Esophagus muscularis mucosa (tissue), 4 donors: Measurements from ENCODE around the gene STAT3. TPM values are rescaled to one million over a fixed set of nuclear protein-coding genes. Genes with fewer than 3 reads are reported as not detected.
"Not testable (repeated sequence)": the region's sequence is repeated elsewhere in the genome, so short reads cannot be mapped to it uniquely, and the experiment has no call there.

Source experiments
- DNase-seq: peaks from one replicate; pipeline ENCODE4 v3.0.0-alpha.2; 2017; ENCODE audit errors: extremely low spot score
- H3K27ac ChIP-seq, 4 donors: fragments of 200-600 bp; sonication (generic); replicated peaks in 1 of 4; 1 replicate in 3 of 4; 2 replicates in 1 of 4; pipeline ENCODE4 v1.5.1; 2016 to 2019; ENCODE audit warnings: mild to moderate bottlenecking in 1 of 4
- H3K27me3 ChIP-seq, 4 donors: fragments of 200-600 bp; sonication (generic); one replicate each; pipeline versions ENCODE4 v1.5.1 to v1.6.0; 2016 to 2019
- H3K36me3 ChIP-seq, 4 donors: fragments of 200-600 bp; sonication (generic); one replicate each; pipeline ENCODE4 v1.5.1; 2016 to 2019
- H3K4me1 ChIP-seq, 4 donors: fragments of 200-600 bp; sonication (generic); one replicate each; pipeline ENCODE4 v1.5.1; 2016 to 2019
- H3K4me3 ChIP-seq, 4 donors: fragments of 200-600 bp; sonication (generic); 1 replicate in 2 of 4; 2 replicates in 2 of 4; pipeline ENCODE4 v1.5.1; 2016 to 2019; ENCODE audit warnings: mild to moderate bottlenecking in 4 of 4, moderate library complexity in 1 of 4
- H3K9me3 ChIP-seq, 4 donors: fragments of 200-600 bp; sonication (generic); 1 replicate in 3 of 4; 2 replicates in 1 of 4; pipeline ENCODE4 v1.5.1; 2016 to 2019
- CTCF ChIP-seq, 3 experiments: fragments of 200-600 bp in 2 of 3; fragments of 450-650 bp in 1 of 3; sonication (generic) in 2 of 3; IDR thresholded peaks; one replicate each; pipeline ENCODE4 v1.5.1; 2017 to 2019; ENCODE audit warnings: antibody characterized with exemption in 3 of 3, mild to moderate bottlenecking in 2 of 3, moderate library complexity in 1 of 3
- EP300 ChIP-seq: sonication (generic); formaldehyde crosslinking; IDR thresholded peaks from one replicate; pipeline ENCODE4 v1.6.1; 2017; ENCODE audit warnings: antibody characterized with exemption
- POLR2A ChIP-seq: fragments of 450-650 bp; IDR thresholded peaks from one replicate; pipeline ENCODE4 v1.6.1; 2017; ENCODE audit warnings: antibody characterized with exemption, moderate library complexity, mild to moderate bottlenecking, low read depth
- POLR2AphosphoS5 ChIP-seq, 2 donors: sonication (generic); formaldehyde crosslinking; IDR thresholded peaks; one replicate each; pipeline ENCODE4 v1.6.1; 2017; ENCODE audit warnings: antibody characterized with exemption in 2 of 2
- WGBS: methylation state at CpG from one replicate; pipeline ENCODE4 v1.1.5; 2018; 5-methylcytosine and 5-hydroxymethylcytosine counted together
- intact Hi-C: fragments of 100-400 bp; cut with DNase I; formaldehyde crosslinking; loops from one replicate; pipeline ENCODE4 v1.15.1; 2023
- total RNA-seq, 4 donors: library from RNA; depleted of rRNA; stranded (reverse); fragments of >200 nt; gene quantifications; one replicate each; pipeline versions ENCODE4 v1.1.0 to v1.2.1, GENCODE V29; 2016

Gene STAT3
- total RNA-seq, 4 donors from 2014 or later, result 137 to 260 (median 211) TPM

- H3K27me3 ChIP-seq, result no peaks in the 10 kb centered on the region
- peak overlapping the region; percentile 97 to 100 (median 100) for H3K27ac ChIP-seq
- intact Hi-C loops, result loop anchor here (5.0 kb wide), 1 partner anchor 35 kb away; the partner anchor contains the start of gene ATP6V0A1
- H3K9me3 ChIP-seq, result no peaks in the 10 kb centered on the region
- TF ChIP-seq POLR2AphosphoS5 (IDR thresholded peaks at IDR 0.05) (no peak), CTCF (IDR thresholded peaks at IDR 0.05) (no peak), EP300 (no peak), POLR2A (no peak)
- no peaks in the 10 kb centered on the region for H3K36me3 ChIP-seq
- H3K4me3 ChIP-seq, result peak overlapping the region; percentile 83 to 99 (median 96)
- no peak for DNase-seq
- H3K4me1 ChIP-seq, result peaks cover 46 to 62% (median 60%) of the 10 kb centered on the region in 4 donors
- no CpG with 5 or more reads among the region's 44 CpGs for WGBS
Observed at GRCh38 chr17:42422412-42422957, 34.2 kb upstream of the STAT3 start.

- intact Hi-C loops, result loop anchor here (5.0 kb wide), 1 partner anchor 36 kb away; the partner anchor contains the start of gene ATP6V0A1
- no peaks in the 10 kb centered on the region for H3K9me3 ChIP-seq
- TF ChIP-seq POLR2A (peak; percentile 8), CTCF (IDR thresholded peaks at IDR 0.05) (no peak), POLR2AphosphoS5 (IDR thresholded peaks at IDR 0.05) (peak; percentile 8 to 56), EP300 (no peak)
- WGBS, result 0% methylated on average over 23 of the region's 59 CpGs
- H3K4me1 ChIP-seq, result peaks cover 54 to 70% (median 68%) of the 10 kb centered on the region in 4 donors
- H3K27me3 ChIP-seq, result no peaks in the 10 kb centered on the region
- no peak for DNase-seq
- peak overlapping the region; percentile 97 to 100 (median 100) for H3K27ac ChIP-seq
- H3K4me3 ChIP-seq, result peak overlapping the region; percentile 83 to 99 (median 96)
- no peaks in the 10 kb centered on the region for H3K36me3 ChIP-seq
Observed at GRCh38 chr17:42421507-42422338, 33.5 kb upstream of the STAT3 start.

- intact Hi-C loops, result loop anchor here (5.0 kb wide), 1 partner anchor 36 kb away; the partner anchor contains the start of gene ATP6V0A1
- no peaks in the 10 kb centered on the region for H3K27me3 ChIP-seq
- H3K27ac ChIP-seq, result peak overlapping the region; percentile 97 to 100 (median 100)
- H3K36me3 ChIP-seq, result no peaks in the 10 kb centered on the region
- WGBS, result 3% methylated on average over 4 of the region's 6 CpGs
- no peaks in the 10 kb centered on the region for H3K9me3 ChIP-seq
- DNase-seq, result no peak
- H3K4me1 ChIP-seq, result peaks cover 58 to 76% (median 74%) of the 10 kb centered on the region in 4 donors
- peak overlapping the region; percentile 83 to 99 (median 96) for H3K4me3 ChIP-seq
- TF ChIP-seq POLR2AphosphoS5 (IDR thresholded peaks at IDR 0.05) (no peak), POLR2A (no peak), EP300 (no peak), CTCF (IDR thresholded peaks at IDR 0.05) (no peak)
Observed at GRCh38 chr17:42421136-42421506, 32.9 kb upstream of the STAT3 start.

GRCh38 chr17:42417981-42418380, 29.7 kb upstream of the STAT3 start:
- peaks cover 79 to 85% (median 84%) of the 10 kb centered on the region in 4 donors for H3K4me1 ChIP-seq
- H3K27ac ChIP-seq, result peak overlapping the region; percentile 97 to 100 (median 100)
- intact Hi-C loops, H3K27me3 ChIP-seq, DNase-seq, H3K9me3 ChIP-seq, H3K36me3 ChIP-seq: not testable (repeated sequence)
- 67% methylated on average over 5 of the region's 5 CpGs for WGBS
- peak overlapping the region in 3 of 4 donors; percentile 15 to 97 (median 95) for H3K4me3 ChIP-seq

GRCh38 chr17:42414704-42415409, 26.6 kb upstream of the STAT3 start:
- no peak for DNase-seq
- TF ChIP-seq POLR2AphosphoS5 (IDR thresholded peaks at IDR 0.05) (peak; percentile 34 to 46), POLR2A (no peak), EP300 (no peak), CTCF (IDR thresholded peaks at IDR 0.05) (no peak)
- peak overlapping the region; percentile 11 to 33 (median 22) for H3K4me3 ChIP-seq
- 66% methylated on average over 5 of the region's 7 CpGs for WGBS
- H3K27ac ChIP-seq, result peak overlapping the region; percentile 97 to 100 (median 100)
- no peaks in the 10 kb centered on the region for H3K9me3 ChIP-seq
- no peaks in the 10 kb centered on the region for H3K27me3 ChIP-seq
- peaks cover 96 to 100% (median 100%) of the 10 kb centered on the region in 4 donors for H3K4me1 ChIP-seq
- intact Hi-C loops, result no loop called here
- H3K36me3 ChIP-seq, result no peaks in the 10 kb centered on the region
